IMR-90 (cell line): ENCODE data around the gene COL20A1. TPM values are rescaled to one million over a fixed set of nuclear protein-coding genes. Genes with fewer than 3 reads are reported as not detected.

Experiments used
- ATAC-seq: fragments of 200-7000 bp; cut with Tn5 transposase; 2 replicates; pipeline ENCODE4 v1.9.1; 2020; ENCODE audit warnings: low read depth, mild to moderate bottlenecking, moderate library complexity
- BruUV-seq: library from RNA; stranded (reverse); fragments of 400-500 nt; replicated peaks from 2 replicates; lab custom pipeline; 2021; lab: Mats Ljungman, UMichigan
- CTCF ChIA-PET: fragments of 300-600 bp; formaldehyde crosslinking; extraction: SDS; loops from one replicate; lab custom pipeline; 2021; ENCODE audit warnings: antibody characterized with exemption; lab: Yijun Ruan, JAX
- POLR2A ChIA-PET: fragments of 300-600 bp; sonication (Branson Sonifier 250); formaldehyde crosslinking; loops from one replicate; lab custom pipeline; 2022; ENCODE audit warnings: antibody characterized with exemption; ENCODE audit not compliant: unreplicated experiment; lab: Charles Lee
- DNase-seq: peaks from one replicate; pipeline ENCODE4 v3.0.0; 2013
- H2AFZ ChIP-seq: replicated peaks from 2 replicates; pipeline ENCODE3; 2013; ENCODE audit warnings: low read length, mild to moderate bottlenecking; ENCODE audit not compliant: poor library complexity
- H2AK5ac ChIP-seq: 2 replicates; pipeline ENCODE4 v1.6.1; 2013; ENCODE audit warnings: low read depth, low read length, inconsistent platforms
- H2AK9ac ChIP-seq: replicated peaks from 2 replicates; pipeline ENCODE3; 2013; ENCODE audit warnings: mild to moderate bottlenecking, low read depth, low read length, moderate library complexity; ENCODE audit not compliant: poor library complexity
- H2BK120ac ChIP-seq: 2 replicates; pipeline ENCODE4 v1.6.1; 2013; ENCODE audit warnings: low read depth, low read length, inconsistent platforms
- H2BK15ac ChIP-seq: 3 replicates; pipeline ENCODE4 v1.6.1; 2013; ENCODE audit warnings: low read depth, low read length, inconsistent platforms
- H2BK20ac ChIP-seq: 2 replicates; pipeline ENCODE4 v1.6.1; 2013; ENCODE audit warnings: low read depth, mild to moderate bottlenecking, inconsistent platforms, low read length, moderate library complexity
- H2BK5ac ChIP-seq: 2 replicates; pipeline ENCODE4 v1.6.1; 2013; ENCODE audit warnings: mild to moderate bottlenecking, low read depth, low read length, inconsistent platforms; ENCODE audit not compliant: poor library complexity, severe bottlenecking
- H3K14ac ChIP-seq: replicated peaks from 2 replicates; pipeline ENCODE4 v1.6.1; 2013; ENCODE audit warnings: low read depth, low read length, inconsistent platforms
- H3K18ac ChIP-seq: 2 replicates; pipeline ENCODE4 v1.6.1; 2013; ENCODE audit warnings: low read depth, low read length, control low read depth
- H3K23ac ChIP-seq: 2 replicates; pipeline ENCODE4 v1.6.1; 2013; ENCODE audit warnings: low read depth, low read length, inconsistent platforms
- H3K27ac ChIP-seq: 2 replicates; pipeline ENCODE4 v1.5.1; 2013; ENCODE audit warnings: mild to moderate bottlenecking, control low read depth, low read length; ENCODE audit not compliant: insufficient read depth
- H3K27me3 ChIP-seq: 2 replicates; pipeline ENCODE4 v1.6.1; 2013; ENCODE audit warnings: low read length; ENCODE audit not compliant: control insufficient read depth, insufficient read depth
- H3K36me3 ChIP-seq: 2 replicates; pipeline ENCODE4 v1.6.1; 2013; ENCODE audit warnings: low read length, mixed read lengths; ENCODE audit not compliant: control insufficient read depth, insufficient read depth
- H3K4ac ChIP-seq: 2 replicates; pipeline ENCODE4 v1.6.1; 2013; ENCODE audit warnings: low read depth, low read length, inconsistent platforms
- H3K4me1 ChIP-seq: 2 replicates; pipeline ENCODE4 v1.6.1; 2013; ENCODE audit warnings: low read length, mixed read lengths; ENCODE audit not compliant: control insufficient read depth, insufficient read depth
- H3K4me2 ChIP-seq: 2 replicates; pipeline ENCODE4 v1.6.1; 2013; ENCODE audit warnings: low read depth, mild to moderate bottlenecking, control low read depth, low read length, moderate library complexity
- H3K4me3 ChIP-seq: 2 replicates; pipeline ENCODE4 v1.5.1; 2013; ENCODE audit warnings: low read depth, mild to moderate bottlenecking, control low read depth, low read length, moderate library complexity; ENCODE audit not compliant: insufficient read depth
- H3K56ac ChIP-seq: 2 replicates; pipeline ENCODE4 v1.6.1; 2013; ENCODE audit warnings: low read length, inconsistent platforms; ENCODE audit not compliant: insufficient read depth; ENCODE audit errors: extremely low read depth
- H3K79me1 ChIP-seq, 2 experiments: 2 replicates each; pipeline ENCODE4 v1.6.1; 2013; ENCODE audit warnings: low read length in 2 of 2, inconsistent platforms in 1 of 2, low read depth in 1 of 2
- H3K9ac ChIP-seq: 2 replicates; pipeline ENCODE4 v1.6.1; 2013; ENCODE audit warnings: low read depth, low read length, control low read depth
- H3K9me1 ChIP-seq: 2 replicates; pipeline ENCODE4 v1.6.1; 2013; ENCODE audit warnings: low read length, inconsistent platforms; ENCODE audit not compliant: insufficient read depth
- H3K9me3 ChIP-seq: 2 replicates; pipeline ENCODE4 v1.6.1; 2013; ENCODE audit warnings: low read length; ENCODE audit not compliant: control insufficient read depth, insufficient read depth
- H4K20me1 ChIP-seq: 2 replicates; pipeline ENCODE4 v1.6.1; 2013; ENCODE audit warnings: low read length, inconsistent platforms; ENCODE audit not compliant: insufficient read depth
- H4K5ac ChIP-seq: 2 replicates; pipeline ENCODE4 v1.6.1; 2013; ENCODE audit warnings: mild to moderate bottlenecking, low read depth, low read length, control low read depth
- H4K8ac ChIP-seq, 2 experiments: 2 replicates each; pipeline ENCODE4 v1.6.1; 2013; ENCODE audit warnings: low read depth in 2 of 2, low read length in 2 of 2, control low read depth in 1 of 2, inconsistent platforms in 1 of 2
- H4K91ac ChIP-seq: 2 replicates; pipeline ENCODE4 v1.6.1; 2013; ENCODE audit warnings: low read depth, low read length, inconsistent platforms; ENCODE audit not compliant: insufficient read depth
- BHLHE40 ChIP-seq: fragments of 150-350 bp; IDR thresholded peaks from 2 replicates; pipeline ENCODE4 v1.6.1; 2016; ENCODE audit warnings: mild to moderate bottlenecking, low read depth, low read length
- CEBPB ChIP-seq: IDR thresholded peaks from 2 replicates; pipeline ENCODE4 v1.6.1; 2012; ENCODE audit warnings: low read depth, low read length, improper control_type of control experiment
- CHD1 ChIP-seq: IDR thresholded peaks from 2 replicates; pipeline ENCODE4 v1.6.1; 2012; ENCODE audit warnings: low read depth, low read length, improper control_type of control experiment
- CTCF ChIP-seq: conservative IDR thresholded peaks from 2 replicates; pipeline ENCODE4 v1.5.1; 2012; ENCODE audit warnings: mild to moderate bottlenecking, low read depth, low read length, improper control_type of control experiment
- FOS ChIP-seq: fragments of 150-350 bp; IDR thresholded peaks from 2 replicates; pipeline ENCODE4 v1.6.1; 2016; ENCODE audit warnings: low read depth, low read length
- MAFK ChIP-seq: IDR thresholded peaks from 2 replicates; pipeline ENCODE4 v1.6.1; 2012; ENCODE audit warnings: low read depth, low read length, improper control_type of control experiment
- MXI1 ChIP-seq: IDR thresholded peaks from 2 replicates; pipeline ENCODE4 v1.6.1; 2012; ENCODE audit warnings: low read depth, mild to moderate bottlenecking, low read length, moderate library complexity, borderline replicate concordance
- NFE2L2 ChIP-seq: fragments of 150-350 bp; IDR thresholded peaks from 2 replicates; pipeline ENCODE4 v1.6.1; 2016; ENCODE audit warnings: low read depth, mild to moderate bottlenecking, low read length
- POLR2A ChIP-seq: IDR thresholded peaks from 2 replicates; pipeline ENCODE4 v1.6.1; 2012; ENCODE audit warnings: mild to moderate bottlenecking, low read depth, low read length
- RAD21 ChIP-seq: IDR thresholded peaks from 2 replicates; pipeline ENCODE4 v1.6.1; 2012; ENCODE audit warnings: low read length, improper control_type of control experiment
- RFX5 ChIP-seq: IDR thresholded peaks from 2 replicates; pipeline ENCODE4 v1.8.0; 2012; ENCODE audit warnings: low read depth, mild to moderate bottlenecking, low read length, moderate library complexity
- WGBS, 2 experiments: methylation state at CpG; one replicate each; pipeline versions ENCODE4 v1.1.5 to v1.1.7; 2013; ENCODE audit warnings: missing lambda C conversion rate in 2 of 2; ENCODE audit not compliant: insufficient read length in 1 of 2; ENCODE audit errors: extremely low coverage in 2 of 2; 5-methylcytosine and 5-hydroxymethylcytosine counted together
- dilution Hi-C: fragments of 300-500 bp; cut with HindIII; formaldehyde crosslinking; loops from one replicate; pipeline ENCODE4 v1.14.3; 2018; ENCODE audit warnings: low sequenced_read_pairs; ENCODE audit not compliant: unreplicated experiment
- in situ Hi-C: fragments of 300-500 bp; cut with MboI; formaldehyde crosslinking; loops from 3 replicates; pipeline ENCODE4 v1.14.3; 2019; ENCODE audit warnings: low sequenced_read_pairs, inconsistent platforms, mixed read lengths
- intact Hi-C: fragments of 100-400 bp; cut with micrococcal nuclease; formaldehyde crosslinking; loops from 2 replicates; pipeline ENCODE4 v1.10.0; 2022
- polyA plus RNA-seq, 3 experiments: library from polyadenylated mRNA; depleted of rRNA; stranded (reverse); fragments of >200 nt; gene quantifications; 2 replicates each; pipeline ENCODE4 v1.2.3, GENCODE V29; 2012; ENCODE audit warnings: low replicate concordance in 1 of 3
- total RNA-seq: library from RNA; depleted of rRNA; stranded (reverse); fragments of >200 nt; gene quantifications from 2 replicates; pipeline ENCODE4 v1.2.3, GENCODE V29; 2012

The COL20A1 gene
- total and polyA plus RNA-seq, 2 of the 4 experiments (the other 2 are of a cell fraction) = not detected

GRCh38 chr20:63352811-63353221, 59.8 kb downstream of the COL20A1 start:
- Histone ChIP-seq H3K27ac (no peak overlapping the region), H2AK5ac (no peak overlapping the region), H3K4me2 (no peak overlapping the region), H4K91ac (no peak overlapping the region), H4K20me1 (no peaks in the 10 kb centered on the region), H3K4me1 (no peaks in the 10 kb centered on the region), H2BK20ac (no peak overlapping the region), H3K27me3 (peaks cover 4% of the 10 kb centered on the region; the same call in 1 of the 2 replicates), H2AFZ (no peak overlapping the region), H3K23ac (no peak overlapping the region), H2BK5ac (no peak overlapping the region), H3K9ac (no peak overlapping the region), H4K8ac (no peak overlapping the region), H2BK15ac (no peak overlapping the region), H3K79me1 (no peaks in the 10 kb centered on the region), H2AK9ac (no peak overlapping the region), H2BK120ac (no peak overlapping the region), H3K18ac (no peak overlapping the region), H3K9me1 (no peaks in the 10 kb centered on the region), H4K5ac (no peak overlapping the region), H3K4ac (no peak overlapping the region), H3K56ac (no peak overlapping the region), H3K14ac (no peak overlapping the region), H3K36me3 (no peaks in the 10 kb centered on the region), H3K9me3 (peaks cover 3% of the 10 kb centered on the region; the same call in 1 of the 2 replicates), H3K4me3 (no peak overlapping the region)
- DNase-seq (no peak), ATAC-seq (no peak)
- ChIA-PET CTCF (no interaction called here), POLR2A (no interaction called here)
- intact Hi-C loops (no loop called here), in situ Hi-C loops (no loop called here), dilution Hi-C loops (no loop called here)
- WGBS, 2 experiments = 66% methylated on average over 3 of the region's 12 CpGs; no CpG with 5 or more reads in 1 of the 2 experiments
- no TSS peak for BruUV-seq
- TF ChIP-seq NFE2L2 (no peak), CHD1 (no peak), MXI1 (no peak), CEBPB (no peak), FOS (no peak), MAFK (no peak), BHLHE40 (no peak), CTCF (no peak), RAD21 (no peak), RFX5 (no peak), POLR2A (no peak)
